ENCODE data around the gene GALNT9.
"Not testable (repeated sequence)": the region's sequence is repeated elsewhere in the genome, so short reads cannot be mapped to it uniquely, and the experiment has no call there.

The GALNT9 gene

DNA sequence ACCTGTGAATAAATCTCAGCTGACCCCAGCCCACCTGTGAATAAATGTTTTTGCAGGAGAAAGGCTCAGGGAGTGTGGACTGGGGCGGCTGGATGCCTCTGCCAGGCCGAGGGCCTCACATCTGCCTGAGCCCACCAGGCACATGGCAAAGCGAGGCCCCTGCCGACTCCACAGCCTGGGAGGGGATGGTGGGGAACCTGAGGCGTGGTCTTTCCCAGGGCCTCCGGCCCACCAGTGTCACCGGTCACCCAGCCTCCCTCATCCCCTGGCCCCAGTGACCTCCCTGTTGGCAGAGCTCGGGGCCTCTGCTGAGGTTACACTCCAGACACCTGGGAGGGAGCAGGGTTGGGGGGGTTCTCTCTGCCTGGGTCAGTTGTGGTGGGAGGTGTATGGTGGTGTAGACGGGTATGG, 177.0 kb downstream of the GALNT9 start:
- no peak overlapping the region for H3K4me3 ChIP-seq (ENCODE audit: low read length)
- no peaks in the 10 kb centered on the region for H3K9me3 ChIP-seq (ENCODE audit: control insufficient read depth, insufficient read depth, low read length)
- WGBS (ENCODE audit: insufficient coverage, insufficient read length), result no CpG with 5 or more reads among the region's 9 CpGs
- H3K27me3 ChIP-seq (ENCODE audit: control insufficient read depth, insufficient read depth, low read length), result no peaks in the 10 kb centered on the region
- H3K36me3 ChIP-seq (ENCODE audit: control insufficient read depth, insufficient read depth, low read length), result peaks cover 25% of the 10 kb centered on the region
- H3K27ac ChIP-seq (ENCODE audit: low read length), result no peak overlapping the region
- no peaks in the 10 kb centered on the region for H3K4me1 ChIP-seq (ENCODE audit: control insufficient read depth, insufficient read depth, low read length)
- DNase-seq (ENCODE audit: low read depth, low spot score), result no peak

DNA sequence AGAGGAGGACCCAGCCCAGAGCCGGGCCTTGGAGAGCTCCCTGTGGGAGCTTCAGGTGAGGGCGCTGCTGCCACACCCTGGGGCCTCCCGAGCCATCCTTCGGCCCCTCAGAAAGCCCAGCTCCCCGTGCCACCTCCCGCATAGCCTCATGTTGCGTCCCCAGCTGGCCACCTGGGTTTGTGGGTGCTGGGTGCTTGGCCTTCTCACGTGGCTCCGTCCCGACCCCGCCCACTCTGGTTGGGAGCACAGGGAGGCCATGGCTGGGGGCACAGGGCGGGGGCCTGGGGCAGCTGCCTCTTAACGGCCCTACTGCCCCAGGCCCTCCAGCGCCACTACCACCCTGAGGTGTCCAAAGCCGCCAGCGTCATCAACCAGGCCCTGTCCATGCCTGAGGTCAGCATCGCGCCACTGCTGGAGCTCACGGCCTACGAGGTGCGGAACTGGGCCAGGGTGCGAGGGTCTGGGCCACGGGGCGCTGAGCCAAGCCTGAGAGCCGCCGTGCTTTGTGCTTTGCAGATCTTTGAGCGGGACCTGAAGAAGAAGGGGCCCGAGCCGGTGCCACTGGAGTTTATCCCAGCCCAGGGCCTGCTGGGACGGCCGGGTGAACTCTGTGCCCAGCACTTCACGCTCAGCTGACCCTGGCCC, 177.5 kb downstream of the GALNT9 start:
- DNase-seq (ENCODE audit: low read depth, low spot score), result no peak
- H3K4me3 ChIP-seq (ENCODE audit: low read length), result no peak overlapping the region
- H3K27me3 ChIP-seq (ENCODE audit: control insufficient read depth, insufficient read depth, low read length), result no peaks in the 10 kb centered on the region
- peaks cover 25% of the 10 kb centered on the region for H3K36me3 ChIP-seq (ENCODE audit: control insufficient read depth, insufficient read depth, low read length)
- WGBS (ENCODE audit: insufficient coverage, insufficient read length), result no CpG with 5 or more reads among the region's 32 CpGs
- H3K9me3 ChIP-seq (ENCODE audit: control insufficient read depth, insufficient read depth, low read length), result no peaks in the 10 kb centered on the region
- H3K4me1 ChIP-seq (ENCODE audit: control insufficient read depth, insufficient read depth, low read length), result no peaks in the 10 kb centered on the region
- no peak overlapping the region for H3K27ac ChIP-seq (ENCODE audit: low read length)

DNA sequence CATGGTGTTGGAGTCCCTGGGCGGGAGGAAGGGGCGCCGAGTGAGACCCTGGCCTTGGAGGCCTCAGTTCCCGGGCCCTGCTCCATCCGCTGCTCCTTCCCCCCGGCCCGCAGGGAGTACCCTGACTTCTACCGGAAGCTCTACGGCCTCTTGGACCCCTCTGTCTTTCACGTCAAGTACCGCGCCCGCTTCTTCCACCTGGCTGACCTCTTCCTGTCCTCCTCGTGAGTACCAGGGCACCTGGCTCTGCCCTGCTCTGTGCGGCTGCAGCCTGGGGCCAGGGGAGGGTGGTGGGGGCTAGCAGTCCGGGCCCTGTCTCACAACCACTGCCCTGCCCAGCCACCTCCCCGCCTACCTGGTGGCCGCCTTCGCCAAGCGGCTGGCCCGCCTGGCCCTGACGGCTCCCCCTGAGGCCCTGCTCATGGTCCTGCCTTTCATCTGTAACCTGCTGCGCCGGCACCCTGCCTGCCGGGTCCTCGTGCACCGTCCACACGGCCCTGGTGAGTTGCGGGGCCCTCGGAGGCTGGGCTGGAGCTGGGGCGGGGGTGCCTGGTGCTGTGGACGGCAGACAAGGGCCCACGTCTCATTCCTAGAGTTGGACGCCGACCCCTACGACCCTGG, 178.1 kb downstream of the GALNT9 start:
- Histone ChIP-seq H3K27me3 (ENCODE audit: control insufficient read depth, insufficient read depth, low read length) (no peaks in the 10 kb centered on the region), H3K9me3 (ENCODE audit: control insufficient read depth, insufficient read depth, low read length) (no peaks in the 10 kb centered on the region), H3K4me1 (ENCODE audit: control insufficient read depth, insufficient read depth, low read length) (no peaks in the 10 kb centered on the region), H3K27ac (ENCODE audit: low read length) (no peak overlapping the region), H3K4me3 (ENCODE audit: low read length) (no peak overlapping the region), H3K36me3 (ENCODE audit: control insufficient read depth, insufficient read depth, low read length) (peaks cover 19% of the 10 kb centered on the region)
- no peak for DNase-seq (ENCODE audit: low read depth, low spot score)
- WGBS (ENCODE audit: insufficient coverage, insufficient read length), result no CpG with 5 or more reads among the region's 36 CpGs

DNA sequence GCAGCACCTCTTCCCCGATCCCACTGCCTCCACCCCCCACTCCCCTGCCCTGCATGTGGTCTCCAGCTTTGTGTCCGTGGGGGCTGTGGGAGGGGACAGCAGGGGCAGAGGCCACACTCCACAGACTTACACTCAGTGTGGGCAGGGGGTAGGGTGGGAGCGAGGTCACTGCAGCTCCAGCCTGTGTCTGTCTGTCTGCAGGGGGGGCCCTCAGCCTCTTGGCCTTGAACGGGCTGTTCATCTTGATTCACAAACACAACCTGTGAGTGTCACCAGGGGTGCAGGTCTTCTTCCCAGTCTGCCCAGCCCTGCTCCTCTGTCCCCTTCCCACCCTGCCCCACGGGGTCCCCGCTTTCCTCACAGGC, 178.6 kb downstream of the GALNT9 start:
- H3K27me3 ChIP-seq (ENCODE audit: control insufficient read depth, insufficient read depth, low read length), result no peaks in the 10 kb centered on the region
- no peaks in the 10 kb centered on the region for H3K9me3 ChIP-seq (ENCODE audit: control insufficient read depth, insufficient read depth, low read length)
- WGBS (ENCODE audit: insufficient coverage, insufficient read length), result no CpG with 5 or more reads among the region's 6 CpGs
- no peak for DNase-seq (ENCODE audit: low read depth, low spot score)
- H3K27ac ChIP-seq (ENCODE audit: low read length), result no peak overlapping the region
- peaks cover 22% of the 10 kb centered on the region for H3K36me3 ChIP-seq (ENCODE audit: control insufficient read depth, insufficient read depth, low read length)
- no peak overlapping the region for H3K4me3 ChIP-seq (ENCODE audit: low read length)
- H3K4me1 ChIP-seq (ENCODE audit: control insufficient read depth, insufficient read depth, low read length), result no peaks in the 10 kb centered on the region

DNA sequence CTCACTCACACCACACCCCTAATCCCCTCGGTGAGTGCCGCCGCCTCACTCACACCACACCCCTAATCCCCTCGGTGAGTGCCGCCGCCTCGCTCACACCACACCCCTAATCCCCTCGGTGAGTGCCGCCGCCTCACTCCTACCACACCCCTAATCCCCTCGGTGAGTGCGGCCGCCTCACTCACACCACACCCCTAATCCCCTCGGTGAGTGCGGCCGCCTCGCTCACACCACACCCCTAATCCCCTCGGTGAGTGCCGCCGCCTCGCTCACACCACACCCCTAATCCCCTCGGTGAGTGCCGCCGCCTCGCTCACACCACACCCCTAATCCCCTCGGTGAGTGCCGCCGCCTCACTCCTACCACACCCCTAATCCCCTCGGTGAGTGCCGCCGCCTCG, 179.9 kb downstream of the GALNT9 start:
- no CpG with 5 or more reads among the region's 32 CpGs for WGBS (ENCODE audit: insufficient coverage, insufficient read length)
- not testable (repeated sequence) for H3K4me3 ChIP-seq (ENCODE audit: low read length); H3K4me1 ChIP-seq (ENCODE audit: control insufficient read depth, insufficient read depth, low read length); H3K27me3 ChIP-seq (ENCODE audit: control insufficient read depth, insufficient read depth, low read length); H3K9me3 ChIP-seq (ENCODE audit: control insufficient read depth, insufficient read depth, low read length); DNase-seq (ENCODE audit: low read depth, low spot score); H3K27ac ChIP-seq (ENCODE audit: low read length)
- H3K36me3 ChIP-seq (ENCODE audit: control insufficient read depth, insufficient read depth, low read length), result peaks cover 22% of the 10 kb centered on the region

DNA sequence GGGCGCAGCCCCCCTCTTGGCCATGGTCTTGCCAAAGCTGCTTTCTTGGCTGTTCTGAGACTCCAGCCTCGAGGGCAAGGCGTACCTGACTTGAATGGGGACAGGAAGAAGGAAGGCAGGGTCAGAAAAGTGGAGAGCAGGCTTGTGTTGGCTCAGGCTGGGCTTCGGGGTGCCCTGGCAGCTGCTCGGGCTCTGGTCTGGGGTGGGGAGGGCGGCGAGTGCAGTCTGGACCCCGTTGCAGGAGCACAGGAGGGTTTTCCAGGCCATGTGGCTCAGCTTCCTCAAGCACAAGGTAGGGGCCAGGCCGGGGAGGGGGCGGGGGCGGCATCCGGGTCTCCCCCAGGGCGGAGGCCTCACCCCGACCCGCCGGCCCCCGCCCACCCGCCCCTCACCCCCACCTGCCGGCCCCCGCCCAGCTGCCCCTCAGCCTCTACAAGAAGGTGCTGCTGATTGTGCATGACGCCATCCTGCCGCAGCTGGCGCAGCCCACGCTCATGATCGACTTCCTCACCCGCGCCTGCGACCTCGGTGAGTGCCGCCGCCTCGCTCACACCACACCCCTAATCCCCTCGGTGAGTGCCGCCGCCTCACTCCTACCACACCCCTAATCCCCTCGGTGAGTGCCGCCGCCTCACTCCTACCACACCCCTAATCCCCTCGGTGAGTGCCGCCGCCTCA, 180.9 kb downstream of the GALNT9 start:
- H3K4me3 ChIP-seq (ENCODE audit: low read length), result no peak overlapping the region
- no CpG with 5 or more reads among the region's 41 CpGs for WGBS (ENCODE audit: insufficient coverage, insufficient read length)
- peaks cover 22% of the 10 kb centered on the region for H3K36me3 ChIP-seq (ENCODE audit: control insufficient read depth, insufficient read depth, low read length)
- no peaks in the 10 kb centered on the region for H3K4me1 ChIP-seq (ENCODE audit: control insufficient read depth, insufficient read depth, low read length)
- no peaks in the 10 kb centered on the region for H3K9me3 ChIP-seq (ENCODE audit: control insufficient read depth, insufficient read depth, low read length)
- no peaks in the 10 kb centered on the region for H3K27me3 ChIP-seq (ENCODE audit: control insufficient read depth, insufficient read depth, low read length)
- H3K27ac ChIP-seq (ENCODE audit: low read length), result no peak overlapping the region
- DNase-seq (ENCODE audit: low read depth, low spot score), result no peak

DNA sequence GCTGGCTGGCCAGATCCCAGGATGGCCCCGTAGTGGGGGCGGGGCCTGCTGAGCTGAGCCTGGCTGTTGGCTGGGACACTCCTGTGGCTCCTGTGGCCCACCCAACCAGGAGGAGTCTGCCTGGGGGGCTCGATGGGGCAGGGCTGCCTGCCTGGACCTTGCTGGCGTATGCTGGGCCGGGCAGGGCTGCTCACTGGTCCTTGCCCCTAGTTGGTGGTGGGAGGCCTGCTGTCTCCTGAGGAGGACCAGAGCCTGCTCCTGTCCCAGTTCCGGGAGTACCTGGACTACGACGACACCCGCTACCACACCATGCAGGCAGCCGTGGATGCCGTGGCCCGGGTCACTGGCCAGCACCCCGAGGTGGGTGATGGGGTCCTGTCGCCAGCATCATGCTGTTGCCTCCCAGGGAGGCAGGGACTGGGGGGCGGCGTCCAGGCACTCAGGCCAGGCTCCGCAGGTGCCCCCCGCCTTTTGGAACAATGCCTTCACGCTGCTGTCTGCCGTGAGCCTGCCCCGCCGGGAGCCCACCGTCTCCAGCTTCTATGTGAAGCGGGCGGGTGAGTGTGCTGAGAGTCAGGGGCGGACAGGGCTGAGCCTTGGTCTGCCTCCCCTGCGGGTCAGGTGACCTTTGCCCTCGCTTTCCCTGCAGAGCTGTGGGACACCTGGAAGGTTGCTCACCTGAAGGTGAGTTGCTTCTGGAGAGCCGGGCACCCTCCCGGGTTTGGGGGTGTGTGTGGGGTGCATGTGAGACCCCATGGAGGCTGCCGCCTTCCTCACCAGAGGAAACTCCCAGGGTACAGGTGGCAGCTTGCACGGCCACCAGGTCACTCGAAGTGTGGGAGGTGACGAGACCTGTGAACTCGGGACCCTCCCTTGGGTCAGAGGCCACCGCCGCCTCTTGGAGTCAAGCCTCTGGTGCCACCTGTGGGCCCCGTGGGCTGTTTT, 181.7 kb downstream of the GALNT9 start:
- no peaks in the 10 kb centered on the region for H3K27me3 ChIP-seq (ENCODE audit: control insufficient read depth, insufficient read depth, low read length)
- H3K4me1 ChIP-seq (ENCODE audit: control insufficient read depth, insufficient read depth, low read length), result peaks cover 3% of the 10 kb centered on the region
- peaks cover 22% of the 10 kb centered on the region for H3K36me3 ChIP-seq (ENCODE audit: control insufficient read depth, insufficient read depth, low read length)
- H3K27ac ChIP-seq (ENCODE audit: low read length), result no peak overlapping the region
- no peak overlapping the region for H3K4me3 ChIP-seq (ENCODE audit: low read length)
- no peaks in the 10 kb centered on the region for H3K9me3 ChIP-seq (ENCODE audit: control insufficient read depth, insufficient read depth, low read length)
- no CpG with 5 or more reads among the region's 38 CpGs for WGBS (ENCODE audit: insufficient coverage, insufficient read length)
- DNase-seq (ENCODE audit: low read depth, low spot score), result no peak

DNA sequence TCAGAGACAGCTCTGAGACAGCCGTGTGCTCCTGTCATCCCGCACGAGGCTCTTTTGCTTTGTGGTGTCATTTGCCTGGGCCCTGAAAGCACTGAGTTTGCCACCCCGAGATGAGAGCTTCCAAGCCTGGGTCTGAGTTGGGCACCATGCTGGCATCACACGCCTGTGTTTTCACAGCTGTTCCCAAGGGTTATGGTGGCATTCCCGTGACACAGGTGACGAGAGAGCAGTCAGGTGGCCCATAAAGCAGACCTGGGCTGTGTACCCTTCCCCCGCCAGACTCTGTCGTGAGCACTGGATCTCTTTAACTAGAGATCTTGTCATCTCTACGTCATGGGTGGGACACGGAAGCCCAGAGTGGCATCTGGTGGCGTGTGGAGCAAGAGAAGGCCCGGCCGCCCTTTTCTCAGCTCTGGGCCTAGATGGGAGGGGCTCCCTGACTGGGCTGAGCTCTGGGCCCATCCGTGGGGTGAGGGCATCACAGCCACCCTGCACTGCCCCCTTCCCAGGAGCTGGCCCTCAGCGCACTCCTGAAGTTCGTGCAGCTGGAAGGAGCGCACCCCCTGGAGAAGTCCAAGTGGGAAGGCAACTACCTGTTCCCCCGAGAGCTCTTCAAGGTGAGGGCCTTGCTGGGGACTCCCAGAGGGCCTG, 182.5 kb downstream of the GALNT9 start:
- no peak for DNase-seq (ENCODE audit: low read depth, low spot score)
- Histone ChIP-seq H3K4me1 (ENCODE audit: control insufficient read depth, insufficient read depth, low read length) (peaks cover 3% of the 10 kb centered on the region), H3K36me3 (ENCODE audit: control insufficient read depth, insufficient read depth, low read length) (peaks cover 25% of the 10 kb centered on the region), H3K27ac (ENCODE audit: low read length) (no peak overlapping the region), H3K9me3 (ENCODE audit: control insufficient read depth, insufficient read depth, low read length) (no peaks in the 10 kb centered on the region), H3K27me3 (ENCODE audit: control insufficient read depth, insufficient read depth, low read length) (no peaks in the 10 kb centered on the region), H3K4me3 (ENCODE audit: low read length) (no peak overlapping the region)
- no CpG with 5 or more reads among the region's 19 CpGs for WGBS (ENCODE audit: insufficient coverage, insufficient read length)

Data from iPS DF 6.9 (cell line).